Measurements from ENCODE around the gene ERICH6.

Gene ERICH6

GRCh38 chr3:150635526-150635925 lies 68.2 kb downstream of the ERICH6 start:
- Histone ChIP-seq H3K27ac (ENCODE audit: low read length) (no peak overlapping the region), H3K9ac (ENCODE audit: low read length) (no peak overlapping the region), H3K36me3 (replicated peaks; ENCODE audit: low read depth, low read length) (peaks cover 15% of the 10 kb centered on the region), H3K4me3 (ENCODE audit: low read length) (no peak overlapping the region), H3K27me3 (ENCODE audit: low read depth, low read length) (no peaks in the 10 kb centered on the region), H2AFZ (ENCODE audit: low read depth, low read length) (no peak overlapping the region), H3K79me2 (ENCODE audit: low read length) (no peaks in the 10 kb centered on the region), H3K9me3 (ENCODE audit: insufficient read depth, low read length) (no peaks in the 10 kb centered on the region), H3K4me1 (ENCODE audit: low read length) (no peaks in the 10 kb centered on the region), H3K4me2 (ENCODE audit: low read length) (no peak overlapping the region), H4K20me1 (ENCODE audit: insufficient read depth, low read length) (0 out of 2 replicates have a peak, but pooled peaks cover 2% of the 10 kb centered on the region)
- TF ChIP-seq EZH2phosphoT487 (IDR thresholded peaks at IDR 0.05; ENCODE audit: low read depth): no peak

GRCh38 chr3:150635076-150635475 lies 68.6 kb downstream of the ERICH6 start:
- Histone ChIP-seq H3K36me3 (replicated peaks; ENCODE audit: low read depth, low read length) (peaks cover 17% of the 10 kb centered on the region), H3K27ac (ENCODE audit: low read length) (no peak overlapping the region), H2AFZ (ENCODE audit: low read depth, low read length) (no peak overlapping the region), H3K79me2 (ENCODE audit: low read length) (no peaks in the 10 kb centered on the region), H3K27me3 (ENCODE audit: low read depth, low read length) (no peaks in the 10 kb centered on the region), H3K9ac (ENCODE audit: low read length) (no peak overlapping the region), H4K20me1 (ENCODE audit: insufficient read depth, low read length) (0 out of 2 replicates have a peak, but pooled peaks cover 3% of the 10 kb centered on the region), H3K9me3 (ENCODE audit: insufficient read depth, low read length) (no peaks in the 10 kb centered on the region), H3K4me3 (ENCODE audit: low read length) (no peak overlapping the region), H3K4me2 (ENCODE audit: low read length) (no peak overlapping the region), H3K4me1 (ENCODE audit: low read length) (no peaks in the 10 kb centered on the region)
- TF ChIP-seq EZH2phosphoT487 (IDR thresholded peaks at IDR 0.05; ENCODE audit: low read depth): no peak
- TF ChIP-seq, protein P1, sequence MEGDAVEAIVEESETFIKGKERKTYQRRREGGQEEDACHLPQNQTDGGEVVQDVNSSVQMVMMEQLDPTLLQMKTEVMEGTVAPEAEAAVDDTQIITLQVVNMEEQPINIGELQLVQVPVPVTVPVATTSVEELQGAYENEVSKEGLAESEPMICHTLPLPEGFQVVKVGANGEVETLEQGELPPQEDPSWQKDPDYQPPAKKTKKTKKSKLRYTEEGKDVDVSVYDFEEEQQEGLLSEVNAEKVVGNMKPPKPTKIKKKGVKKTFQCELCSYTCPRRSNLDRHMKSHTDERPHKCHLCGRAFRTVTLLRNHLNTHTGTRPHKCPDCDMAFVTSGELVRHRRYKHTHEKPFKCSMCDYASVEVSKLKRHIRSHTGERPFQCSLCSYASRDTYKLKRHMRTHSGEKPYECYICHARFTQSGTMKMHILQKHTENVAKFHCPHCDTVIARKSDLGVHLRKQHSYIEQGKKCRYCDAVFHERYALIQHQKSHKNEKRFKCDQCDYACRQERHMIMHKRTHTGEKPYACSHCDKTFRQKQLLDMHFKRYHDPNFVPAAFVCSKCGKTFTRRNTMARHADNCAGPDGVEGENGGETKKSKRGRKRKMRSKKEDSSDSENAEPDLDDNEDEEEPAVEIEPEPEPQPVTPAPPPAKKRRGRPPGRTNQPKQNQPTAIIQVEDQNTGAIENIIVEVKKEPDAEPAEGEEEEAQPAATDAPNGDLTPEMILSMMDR (IDR thresholded peaks at IDR 0.05; ENCODE audit: low read depth, low read length): no peak

GRCh38 chr3:150631515-150632221 lies 72.1 kb downstream of the ERICH6 start:
- no peaks in the 10 kb centered on the region for H3K9me3 ChIP-seq (ENCODE audit: insufficient read depth, low read length)
- H3K36me3 ChIP-seq (replicated peaks; ENCODE audit: low read depth, low read length): peaks cover 27% of the 10 kb centered on the region
- no peaks in the 10 kb centered on the region for H3K27me3 ChIP-seq (ENCODE audit: low read depth, low read length)
- no peak overlapping the region for H3K9ac ChIP-seq (ENCODE audit: low read length)
- H2AFZ ChIP-seq (ENCODE audit: low read depth, low read length): no peak overlapping the region
- no peak overlapping the region for H3K4me2 ChIP-seq (ENCODE audit: low read length)
- no peak for TF ChIP-seq EZH2phosphoT487 (IDR thresholded peaks at IDR 0.05; ENCODE audit: low read depth)
- TF ChIP-seq, protein P1 (IDR thresholded peaks at IDR 0.05; ENCODE audit: low read depth, low read length): no peak
- H3K4me3 ChIP-seq (ENCODE audit: low read length): no peak overlapping the region
- H3K4me1 ChIP-seq (ENCODE audit: low read length): no peaks in the 10 kb centered on the region
- no peaks in the 10 kb centered on the region for H3K79me2 ChIP-seq (ENCODE audit: low read length)
- peaks cover 4% of the 10 kb centered on the region; the same call in 1 of the 2 replicates for H4K20me1 ChIP-seq (ENCODE audit: insufficient read depth, low read length)
- H3K27ac ChIP-seq (ENCODE audit: low read length): no peak overlapping the region

- Histone ChIP-seq H3K9me3 (ENCODE audit: insufficient read depth, low read length) (no peaks in the 10 kb centered on the region), H3K27ac (ENCODE audit: low read length) (no peak overlapping the region), H3K4me3 (ENCODE audit: low read length) (no peak overlapping the region), H4K20me1 (ENCODE audit: insufficient read depth, low read length) (peaks cover 8% of the 10 kb centered on the region), H3K36me3 (replicated peaks; ENCODE audit: low read depth, low read length) (peaks cover 33% of the 10 kb centered on the region), H3K4me2 (ENCODE audit: low read length) (no peak overlapping the region), H3K79me2 (ENCODE audit: low read length) (peaks cover 21% of the 10 kb centered on the region), H3K27me3 (ENCODE audit: low read depth, low read length) (no peaks in the 10 kb centered on the region), H3K9ac (ENCODE audit: low read length) (no peak overlapping the region), H2AFZ (ENCODE audit: low read depth, low read length) (no peak overlapping the region), H3K4me1 (ENCODE audit: low read length) (no peaks in the 10 kb centered on the region)
- TF ChIP-seq EZH2phosphoT487 (IDR thresholded peaks at IDR 0.05; ENCODE audit: low read depth): no peak
- TF ChIP-seq, protein P1 (IDR thresholded peaks at IDR 0.05; ENCODE audit: low read depth, low read length): no peak
These were observed 76.2 kb downstream of the ERICH6 start for GRCh38 chr3:150627557-150627956.

All from OCI-LY3 (cell line).